Measurements from ENCODE around the gene DOP1A.

Gene DOP1A

DNA sequence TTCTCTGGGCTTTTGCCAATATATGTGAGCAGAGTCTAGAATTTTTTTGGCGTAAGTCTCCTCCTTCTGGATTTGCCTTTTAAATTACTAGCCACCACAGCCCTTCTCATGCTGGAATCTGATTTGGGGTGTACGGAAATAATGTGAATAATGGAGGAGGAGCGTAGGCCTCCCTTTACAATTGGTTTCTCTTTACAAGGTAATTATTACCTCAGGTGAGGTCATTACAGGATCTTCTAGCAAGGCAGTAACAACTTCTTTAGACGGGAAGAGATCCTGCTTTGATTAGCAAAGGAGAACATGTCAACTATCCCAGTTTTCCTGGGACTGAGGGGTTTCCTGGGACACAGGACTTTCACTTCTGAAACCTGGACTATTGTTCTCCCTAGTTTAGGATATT lies 134.6 kb downstream of the DOP1A start:
- no peak for DNase-seq

DNA sequence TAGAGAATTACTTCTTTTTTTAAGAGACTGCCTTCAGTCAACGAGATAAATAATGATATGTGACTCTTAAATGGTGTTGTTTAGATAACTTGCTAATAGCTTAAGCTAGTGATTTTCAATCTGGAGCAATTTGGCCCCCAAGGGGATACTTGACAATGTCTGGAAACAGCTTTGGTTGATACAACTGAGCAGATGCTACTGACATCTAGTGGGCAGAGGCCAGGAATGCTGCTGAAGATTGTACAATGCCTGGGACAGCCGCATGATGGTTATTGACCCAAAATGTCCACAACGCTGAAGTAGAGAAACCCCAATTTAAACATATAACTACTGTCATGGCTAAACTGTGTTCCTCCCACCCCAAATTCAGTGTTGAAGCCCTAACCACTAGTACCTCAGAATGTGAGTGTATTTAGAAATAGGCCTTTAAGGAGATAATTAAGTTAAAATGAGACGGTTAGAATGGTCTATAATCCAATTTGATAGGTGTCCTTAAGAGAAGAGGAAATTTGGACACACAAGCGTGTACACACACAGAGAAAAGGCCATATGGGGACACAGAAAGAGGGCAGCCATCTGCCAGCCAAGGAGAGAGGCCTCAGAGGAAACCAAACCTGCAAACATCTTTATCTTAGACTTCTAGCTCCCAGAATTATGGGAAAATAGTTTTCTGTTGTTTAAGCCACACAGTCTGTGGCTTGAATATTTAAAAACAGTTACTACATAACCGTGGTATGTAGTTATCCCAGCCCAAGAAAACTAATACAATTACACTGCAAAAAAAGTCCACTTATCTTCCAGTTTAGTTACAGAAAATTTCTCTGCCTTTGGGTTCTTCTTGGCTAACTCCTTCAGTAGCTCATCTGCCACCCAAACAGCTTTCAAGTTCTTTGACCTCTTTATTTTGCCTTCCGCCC lies 147.9 kb downstream of the DOP1A start:
- peak; percentile 72 for DNase-seq

DNA sequence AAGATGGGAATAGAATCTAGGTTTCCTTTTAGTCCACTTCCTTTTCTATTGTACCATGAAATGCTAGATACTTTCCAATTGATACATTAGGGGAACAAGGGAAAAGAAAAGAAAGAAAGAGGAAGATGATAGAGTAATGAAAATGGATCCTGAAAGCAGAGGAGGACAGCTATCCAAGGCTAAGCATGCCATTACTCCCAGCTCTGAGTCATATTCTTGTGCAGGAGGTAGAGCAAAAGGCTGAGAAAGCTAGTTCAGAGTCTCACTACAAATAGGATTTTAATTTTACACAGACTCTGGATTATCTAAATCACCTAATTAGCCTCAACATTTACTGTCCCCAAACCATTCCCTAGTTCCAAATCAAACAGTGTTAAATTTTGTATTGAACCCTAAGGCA lies 149.3 kb downstream of the DOP1A start:
- DNase-seq, result no peak

Measured in fibroblast of skin of right quadriceps (primary cell).